HL-60 (cell line): ENCODE results near the gene OR7D2.

Experiments used
- DNase-seq, 2 experiments: peaks; one replicate each; pipeline ENCODE4 v3.0.0-alpha.2; 2010 to 2020; ENCODE audit warnings: low read depth in 1 of 2, low spot score in 1 of 2
- H3K27ac ChIP-seq: fragments of 250-450 bp; sonication (Bioruptor Pico); replicated peaks from 2 replicates; pipeline ENCODE4 v1.5.1; 2020; ENCODE audit warnings: mild to moderate bottlenecking, moderate library complexity
- H3K27me3 ChIP-seq: fragments of 250-450 bp; sonication (Bioruptor Pico); 2 replicates; pipeline ENCODE4 v1.5.1; 2021; ENCODE audit warnings: mild to moderate bottlenecking, moderate library complexity; ENCODE audit not compliant: insufficient read depth, poor library complexity, severe bottlenecking
- H3K4me3 ChIP-seq: replicated peaks from 2 replicates; pipeline ENCODE4 v1.5.1; 2011; ENCODE audit warnings: mild to moderate bottlenecking, control low read depth, low read length; ENCODE audit not compliant: insufficient read depth
- CTCF ChIP-seq: IDR thresholded peaks from one replicate; pipeline ENCODE4 v1.5.1; 2011; ENCODE audit warnings: low read length, control low read depth, inconsistent platforms; ENCODE audit not compliant: insufficient read depth
- GABPA ChIP-seq: IDR thresholded peaks from 2 replicates; pipeline ENCODE4 v1.6.1; 2012; ENCODE audit warnings: low read depth
- POLR2AphosphoS5 ChIP-seq: IDR thresholded peaks from 2 replicates; pipeline ENCODE4 v1.6.1; 2012; ENCODE audit warnings: low read depth
- SPI1 ChIP-seq: IDR thresholded peaks from 2 replicates; pipeline ENCODE4 v1.6.1; 2012; ENCODE audit warnings: low read depth, mild to moderate bottlenecking, borderline replicate concordance
- TF ChIP-seq, protein P1 (sequence below): IDR thresholded peaks from 2 replicates; pipeline ENCODE4 v1.6.1; 2012; ENCODE audit warnings: low read depth; ENCODE audit not compliant: insufficient replicate concordance

The OR7D2 gene

GRCh38 chr19:9148697-9149096 is 30.1 kb upstream of the OR7D2 start:
- DNase-seq, result no peak
- no peak overlapping the region for H3K27ac ChIP-seq
- no peak overlapping the region for H3K4me3 ChIP-seq
- no peaks in the 10 kb centered on the region for H3K27me3 ChIP-seq
- TF ChIP-seq, protein P1, sequence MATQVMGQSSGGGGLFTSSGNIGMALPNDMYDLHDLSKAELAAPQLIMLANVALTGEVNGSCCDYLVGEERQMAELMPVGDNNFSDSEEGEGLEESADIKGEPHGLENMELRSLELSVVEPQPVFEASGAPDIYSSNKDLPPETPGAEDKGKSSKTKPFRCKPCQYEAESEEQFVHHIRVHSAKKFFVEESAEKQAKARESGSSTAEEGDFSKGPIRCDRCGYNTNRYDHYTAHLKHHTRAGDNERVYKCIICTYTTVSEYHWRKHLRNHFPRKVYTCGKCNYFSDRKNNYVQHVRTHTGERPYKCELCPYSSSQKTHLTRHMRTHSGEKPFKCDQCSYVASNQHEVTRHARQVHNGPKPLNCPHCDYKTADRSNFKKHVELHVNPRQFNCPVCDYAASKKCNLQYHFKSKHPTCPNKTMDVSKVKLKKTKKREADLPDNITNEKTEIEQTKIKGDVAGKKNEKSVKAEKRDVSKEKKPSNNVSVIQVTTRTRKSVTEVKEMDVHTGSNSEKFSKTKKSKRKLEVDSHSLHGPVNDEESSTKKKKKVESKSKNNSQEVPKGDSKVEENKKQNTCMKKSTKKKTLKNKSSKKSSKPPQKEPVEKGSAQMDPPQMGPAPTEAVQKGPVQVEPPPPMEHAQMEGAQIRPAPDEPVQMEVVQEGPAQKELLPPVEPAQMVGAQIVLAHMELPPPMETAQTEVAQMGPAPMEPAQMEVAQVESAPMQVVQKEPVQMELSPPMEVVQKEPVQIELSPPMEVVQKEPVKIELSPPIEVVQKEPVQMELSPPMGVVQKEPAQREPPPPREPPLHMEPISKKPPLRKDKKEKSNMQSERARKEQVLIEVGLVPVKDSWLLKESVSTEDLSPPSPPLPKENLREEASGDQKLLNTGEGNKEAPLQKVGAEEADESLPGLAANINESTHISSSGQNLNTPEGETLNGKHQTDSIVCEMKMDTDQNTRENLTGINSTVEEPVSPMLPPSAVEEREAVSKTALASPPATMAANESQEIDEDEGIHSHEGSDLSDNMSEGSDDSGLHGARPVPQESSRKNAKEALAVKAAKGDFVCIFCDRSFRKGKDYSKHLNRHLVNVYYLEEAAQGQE, result no peak
- TF ChIP-seq SPI1 (no peak), POLR2AphosphoS5 (no peak), GABPA (no peak), CTCF (no peak)

DNA sequence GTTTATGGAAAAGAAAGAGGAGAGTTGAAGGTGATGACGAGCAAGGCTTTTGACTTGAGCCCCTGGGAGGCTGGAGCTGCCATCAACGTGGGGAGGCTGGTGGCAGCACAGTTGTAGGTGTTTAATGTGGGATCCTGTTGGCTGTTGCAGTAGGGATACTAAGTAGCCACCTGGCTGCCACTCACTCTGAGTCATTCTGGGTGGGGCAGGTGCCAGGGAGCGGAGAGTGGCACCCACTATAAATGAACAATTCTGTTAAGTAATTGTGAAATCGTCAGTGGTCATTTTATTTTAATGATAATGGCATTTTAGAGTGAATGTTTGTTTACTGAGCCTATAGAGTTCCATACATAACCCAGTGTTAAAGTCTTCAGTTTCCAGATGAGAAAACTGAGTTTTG is 28.8 kb upstream of the OR7D2 start:
- no peak for DNase-seq
- Histone ChIP-seq H3K4me3 (no peak overlapping the region), H3K27me3 (no peaks in the 10 kb centered on the region), H3K27ac (no peak overlapping the region)
- TF ChIP-seq SPI1 (no peak), GABPA (no peak), CTCF (no peak), POLR2AphosphoS5 (no peak)
- TF ChIP-seq, protein P1, result no peak

GRCh38 chr19:9150650-9151049 is 28.1 kb upstream of the OR7D2 start:
- Histone ChIP-seq H3K4me3 (no peak overlapping the region), H3K27me3 (no peaks in the 10 kb centered on the region), H3K27ac (no peak overlapping the region)
- DNase-seq, result no peak
- TF ChIP-seq POLR2AphosphoS5 (no peak), GABPA (no peak), SPI1 (no peak)

- DNase-seq, result no peak
These were observed 27.4 kb upstream of the OR7D2 start for GRCh38 chr19:9151367-9151766.

More at GRCh38 chr19:9151367-9151766, 27.4 kb upstream of the OR7D2 start:
- Histone ChIP-seq H3K27ac (no peak overlapping the region), H3K4me3 (no peak overlapping the region), H3K27me3 (no peaks in the 10 kb centered on the region)
- TF ChIP-seq POLR2AphosphoS5, result no peak
- TF ChIP-seq, protein P1, result no peak
